ENCODE results near the gene SYT10. TPM values are rescaled to one million over a fixed set of nuclear protein-coding genes. Genes with fewer than 3 reads are reported as not detected.

The SYT10 gene
- total RNA-seq, 1 experiment from 2014 or later: not detected

DNA sequence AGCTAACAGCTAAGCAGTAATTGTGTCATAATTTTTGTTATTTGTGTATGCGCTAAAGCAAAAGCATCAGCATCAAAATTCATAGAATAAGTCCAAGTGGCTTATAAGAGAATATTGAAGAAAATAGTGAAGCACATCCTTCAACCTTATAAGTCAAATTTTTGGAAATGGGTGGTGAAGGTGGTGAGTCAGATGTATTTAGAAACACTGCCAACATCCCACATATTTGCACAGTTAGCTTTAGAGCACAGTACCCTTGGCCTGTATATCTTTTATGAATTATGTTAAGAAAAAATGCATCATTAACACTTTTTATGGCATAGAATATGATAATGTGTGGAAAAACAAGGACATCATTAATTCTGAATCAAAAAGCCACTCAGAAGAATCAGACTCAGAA is 8.0 kb downstream of the SYT10 start:
- Histone ChIP-seq H3K27ac (ENCODE audit: low read length) (no peak overlapping the region), H3K9me3 (ENCODE audit: control insufficient read depth, insufficient read depth, low read depth, low read length) (peaks cover 6% of the 10 kb centered on the region; the same call in 1 of the 2 replicates), H3K4me3 (ENCODE audit: low read depth in 2 of 2, low read length in 2 of 2) (no peak overlapping the region), H3K36me3 (ENCODE audit: control insufficient read depth, insufficient read depth, low read length) (no peaks in the 10 kb centered on the region), H3K4me1 (ENCODE audit: control insufficient read depth, insufficient read depth, low read length) (no peaks in the 10 kb centered on the region), H3K27me3 (ENCODE audit: control insufficient read depth, insufficient read depth, low read length) (no peaks in the 10 kb centered on the region)
- no TSS peak for BruUV-seq (replicated peaks)
- ChIA-PET POLR2A (no interaction called here), CTCF (no interaction called here)
- intact Hi-C loops (cut with micrococcal nuclease; ENCODE audit: unreplicated experiment): no loop called here
- TF ChIP-seq SIN3A (IDR thresholded peaks at IDR 0.05; ENCODE audit: borderline replicate concordance, insufficient read depth, low read depth, low read length) (no peak), TCF7L2 (IDR thresholded peaks at IDR 0.05; ENCODE audit: low read depth, low read length) (no peak), POLR2AphosphoS5 (IDR thresholded peaks at IDR 0.05; ENCODE audit: low read depth, low read length) (no peak)
- TF ChIP-seq, protein P1, sequence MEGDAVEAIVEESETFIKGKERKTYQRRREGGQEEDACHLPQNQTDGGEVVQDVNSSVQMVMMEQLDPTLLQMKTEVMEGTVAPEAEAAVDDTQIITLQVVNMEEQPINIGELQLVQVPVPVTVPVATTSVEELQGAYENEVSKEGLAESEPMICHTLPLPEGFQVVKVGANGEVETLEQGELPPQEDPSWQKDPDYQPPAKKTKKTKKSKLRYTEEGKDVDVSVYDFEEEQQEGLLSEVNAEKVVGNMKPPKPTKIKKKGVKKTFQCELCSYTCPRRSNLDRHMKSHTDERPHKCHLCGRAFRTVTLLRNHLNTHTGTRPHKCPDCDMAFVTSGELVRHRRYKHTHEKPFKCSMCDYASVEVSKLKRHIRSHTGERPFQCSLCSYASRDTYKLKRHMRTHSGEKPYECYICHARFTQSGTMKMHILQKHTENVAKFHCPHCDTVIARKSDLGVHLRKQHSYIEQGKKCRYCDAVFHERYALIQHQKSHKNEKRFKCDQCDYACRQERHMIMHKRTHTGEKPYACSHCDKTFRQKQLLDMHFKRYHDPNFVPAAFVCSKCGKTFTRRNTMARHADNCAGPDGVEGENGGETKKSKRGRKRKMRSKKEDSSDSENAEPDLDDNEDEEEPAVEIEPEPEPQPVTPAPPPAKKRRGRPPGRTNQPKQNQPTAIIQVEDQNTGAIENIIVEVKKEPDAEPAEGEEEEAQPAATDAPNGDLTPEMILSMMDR (IDR thresholded peaks at IDR 0.05): no peak
- TF ChIP-seq, protein P2, sequence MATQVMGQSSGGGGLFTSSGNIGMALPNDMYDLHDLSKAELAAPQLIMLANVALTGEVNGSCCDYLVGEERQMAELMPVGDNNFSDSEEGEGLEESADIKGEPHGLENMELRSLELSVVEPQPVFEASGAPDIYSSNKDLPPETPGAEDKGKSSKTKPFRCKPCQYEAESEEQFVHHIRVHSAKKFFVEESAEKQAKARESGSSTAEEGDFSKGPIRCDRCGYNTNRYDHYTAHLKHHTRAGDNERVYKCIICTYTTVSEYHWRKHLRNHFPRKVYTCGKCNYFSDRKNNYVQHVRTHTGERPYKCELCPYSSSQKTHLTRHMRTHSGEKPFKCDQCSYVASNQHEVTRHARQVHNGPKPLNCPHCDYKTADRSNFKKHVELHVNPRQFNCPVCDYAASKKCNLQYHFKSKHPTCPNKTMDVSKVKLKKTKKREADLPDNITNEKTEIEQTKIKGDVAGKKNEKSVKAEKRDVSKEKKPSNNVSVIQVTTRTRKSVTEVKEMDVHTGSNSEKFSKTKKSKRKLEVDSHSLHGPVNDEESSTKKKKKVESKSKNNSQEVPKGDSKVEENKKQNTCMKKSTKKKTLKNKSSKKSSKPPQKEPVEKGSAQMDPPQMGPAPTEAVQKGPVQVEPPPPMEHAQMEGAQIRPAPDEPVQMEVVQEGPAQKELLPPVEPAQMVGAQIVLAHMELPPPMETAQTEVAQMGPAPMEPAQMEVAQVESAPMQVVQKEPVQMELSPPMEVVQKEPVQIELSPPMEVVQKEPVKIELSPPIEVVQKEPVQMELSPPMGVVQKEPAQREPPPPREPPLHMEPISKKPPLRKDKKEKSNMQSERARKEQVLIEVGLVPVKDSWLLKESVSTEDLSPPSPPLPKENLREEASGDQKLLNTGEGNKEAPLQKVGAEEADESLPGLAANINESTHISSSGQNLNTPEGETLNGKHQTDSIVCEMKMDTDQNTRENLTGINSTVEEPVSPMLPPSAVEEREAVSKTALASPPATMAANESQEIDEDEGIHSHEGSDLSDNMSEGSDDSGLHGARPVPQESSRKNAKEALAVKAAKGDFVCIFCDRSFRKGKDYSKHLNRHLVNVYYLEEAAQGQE (IDR thresholded peaks at IDR 0.05; ENCODE audit: insufficient read depth in 1 of 2, low read depth in 2 of 2, low read length in 1 of 2): no peak
- ATAC-seq (no peak), DNase-seq (ENCODE audit: low read depth, low spot score) (no peak)
- in situ Hi-C loops (cut with HindIII; ENCODE audit: low pct_unique_long_range_greater_than_20kb, low sequenced_read_pairs): no loop called here

DNA sequence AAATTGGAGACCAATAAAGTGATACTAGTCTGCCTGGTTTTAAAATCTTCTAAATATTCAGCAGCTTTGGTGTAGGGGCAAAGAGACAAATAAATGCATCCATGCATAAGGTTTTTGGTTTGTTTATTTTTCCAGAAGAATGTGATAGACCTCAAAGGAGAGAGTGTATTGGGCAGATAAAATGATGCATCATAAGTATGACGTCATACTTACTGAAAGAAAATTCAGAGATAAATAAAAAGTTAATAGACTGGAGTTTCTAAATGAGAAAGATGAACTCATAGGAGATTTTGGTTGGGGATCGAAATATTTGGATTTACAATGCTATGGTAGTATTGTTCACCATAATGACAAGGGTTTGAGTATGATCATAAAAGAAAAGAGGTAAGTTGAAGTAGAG is 10.2 kb downstream of the SYT10 start:
- POLR2A ChIA-PET: no interaction called here

More for the DNA sequence above, 10.2 kb downstream of the SYT10 start:
- no TSS peak for BruUV-seq (replicated peaks)
- Histone ChIP-seq H3K36me3 (ENCODE audit: control insufficient read depth, insufficient read depth, low read length) (no peaks in the 10 kb centered on the region), H3K27ac (ENCODE audit: low read length) (no peak overlapping the region), H3K9me3 (ENCODE audit: control insufficient read depth, insufficient read depth, low read depth, low read length) (peaks cover 6% of the 10 kb centered on the region; the same call in 1 of the 2 replicates), H3K4me1 (ENCODE audit: control insufficient read depth, insufficient read depth, low read length) (no peaks in the 10 kb centered on the region), H3K27me3 (ENCODE audit: control insufficient read depth, insufficient read depth, low read length) (no peaks in the 10 kb centered on the region), H3K4me3 (ENCODE audit: low read depth in 2 of 2, low read length in 2 of 2) (no peak overlapping the region)
- TF ChIP-seq POLR2AphosphoS5 (IDR thresholded peaks at IDR 0.05; ENCODE audit: low read depth, low read length) (no peak), SIN3A (IDR thresholded peaks at IDR 0.05; ENCODE audit: borderline replicate concordance, insufficient read depth, low read depth, low read length) (no peak)
- TF ChIP-seq, protein P1 (IDR thresholded peaks at IDR 0.05): no peak
- in situ Hi-C loops (cut with HindIII; ENCODE audit: low pct_unique_long_range_greater_than_20kb, low sequenced_read_pairs): no loop called here
- ATAC-seq: no peak
- intact Hi-C loops (cut with micrococcal nuclease; ENCODE audit: unreplicated experiment): no loop called here
- CTCF ChIA-PET: no interaction called here
- DNase-seq (ENCODE audit: low read depth, low spot score): no peak

All from Panc1 (cell line).